SK-N-SH treated with all-trans-retinoic acid at 6 μM for 48 hours (cell line): ENCODE measurements around the gene NCOA5.

Experiments
- ATAC-seq: fragments of 200-7000 bp; cut with Tn5 transposase; 3 replicates; pipeline ENCODE4 v1.9.1; 2020; ENCODE audit warnings: mild to moderate bottlenecking, moderate library complexity
- ARNTL ChIP-seq: fragments of 450-650 bp; formaldehyde crosslinking; IDR thresholded peaks from 2 replicates; pipeline ENCODE4 v1.5.0; 2020; ENCODE audit warnings: low read depth, mild to moderate bottlenecking, moderate library complexity, borderline replicate concordance
- CREB5 ChIP-seq: fragments of 250-450 bp; sonication (Bioruptor Pico); IDR thresholded peaks from 2 replicates; pipeline ENCODE4 v1.5.1; 2020; ENCODE audit warnings: low read depth, mild to moderate bottlenecking, moderate library complexity
- CSDC2 ChIP-seq: fragments of 250-450 bp; sonication (Bioruptor Pico); IDR thresholded peaks from 2 replicates; pipeline ENCODE4 v1.5.0; 2020; ENCODE audit warnings: mild to moderate bottlenecking, moderate library complexity
- ESRRG ChIP-seq: fragments of 250-450 bp; sonication (Bioruptor Pico); IDR thresholded peaks from 2 replicates; pipeline ENCODE4 v1.6.1; 2021; ENCODE audit warnings: mild to moderate bottlenecking
- GLIS3 ChIP-seq: fragments of 250-450 bp; sonication (Bioruptor Pico); IDR thresholded peaks from 2 replicates; pipeline ENCODE4 v1.5.0; 2020; ENCODE audit warnings: mild to moderate bottlenecking, moderate library complexity
- ISL1 ChIP-seq: fragments of 250-450 bp; sonication (Bioruptor Pico); IDR thresholded peaks from 2 replicates; pipeline ENCODE4 v2.1.2; 2022; ENCODE audit warnings: mild to moderate bottlenecking, moderate library complexity
- OSR1 ChIP-seq: fragments of 250-450 bp; sonication (Bioruptor Pico); IDR thresholded peaks from 2 replicates; pipeline ENCODE4 v1.8.0; 2022; ENCODE audit warnings: moderate library complexity, mild to moderate bottlenecking, inconsistent platforms
- PPARA ChIP-seq: fragments of 250-450 bp; sonication (Bioruptor Pico); IDR thresholded peaks from 2 replicates; pipeline ENCODE4 v1.5.0; 2020; ENCODE audit warnings: mild to moderate bottlenecking, borderline replicate concordance
- RARB ChIP-seq: fragments of 250-450 bp; sonication (Bioruptor Pico); IDR thresholded peaks from 2 replicates; pipeline ENCODE4 v1.8.0; 2021; ENCODE audit warnings: mild to moderate bottlenecking, moderate library complexity
- SNAI2 ChIP-seq: fragments of 250-450 bp; sonication (Bioruptor Pico); IDR thresholded peaks from 2 replicates; pipeline ENCODE4 v1.5.0; 2020; ENCODE audit warnings: mild to moderate bottlenecking, moderate library complexity
- TCF4 ChIP-seq: fragments of 250-450 bp; sonication (Bioruptor Pico); IDR thresholded peaks from 2 replicates; pipeline ENCODE4 v1.8.0; 2021; ENCODE audit warnings: mild to moderate bottlenecking, moderate library complexity, borderline replicate concordance
- TOX ChIP-seq: fragments of 250-450 bp; sonication (Bioruptor Pico); IDR thresholded peaks from 2 replicates; pipeline ENCODE4 v1.8.0; 2021; ENCODE audit warnings: mild to moderate bottlenecking, moderate library complexity, borderline replicate concordance
- ZC3H10 ChIP-seq: fragments of 250-450 bp; sonication (Bioruptor Pico); IDR thresholded peaks from 2 replicates; pipeline ENCODE4 v1.5.1; 2021; ENCODE audit warnings: mild to moderate bottlenecking, moderate library complexity
- ZFP3 ChIP-seq: fragments of 250-450 bp; sonication (Bioruptor Pico); IDR thresholded peaks from 2 replicates; pipeline ENCODE4 v1.5.0; 2020; ENCODE audit warnings: mild to moderate bottlenecking, moderate library complexity
- ZFP30 ChIP-seq: fragments of 450-650 bp; formaldehyde crosslinking; IDR thresholded peaks from 2 replicates; pipeline ENCODE4 v1.5.0; 2022; ENCODE audit warnings: mild to moderate bottlenecking, moderate library complexity
- ZNF70 ChIP-seq: fragments of 450-650 bp; formaldehyde crosslinking; IDR thresholded peaks from 2 replicates; pipeline ENCODE4 v1.5.0; 2020; ENCODE audit warnings: mild to moderate bottlenecking, moderate library complexity
- TF ChIP-seq, protein P1 (sequence below): fragments of 250-450 bp; sonication (Bioruptor Pico); IDR thresholded peaks from 2 replicates; pipeline ENCODE4 v1.8.0; 2020; ENCODE audit warnings: mild to moderate bottlenecking, moderate library complexity, borderline replicate concordance
- TF ChIP-seq, protein P2 (sequence below): fragments of 250-450 bp; sonication (Bioruptor Pico); IDR thresholded peaks from 2 replicates; pipeline ENCODE4 v1.5.1; 2021; ENCODE audit warnings: mild to moderate bottlenecking, moderate library complexity
- TF ChIP-seq, protein P3 (sequence below): fragments of 250-450 bp; sonication (Bioruptor Pico); IDR thresholded peaks from 2 replicates; pipeline ENCODE4 v1.5.0; 2020; ENCODE audit warnings: mild to moderate bottlenecking, moderate library complexity

Gene NCOA5

DNA sequence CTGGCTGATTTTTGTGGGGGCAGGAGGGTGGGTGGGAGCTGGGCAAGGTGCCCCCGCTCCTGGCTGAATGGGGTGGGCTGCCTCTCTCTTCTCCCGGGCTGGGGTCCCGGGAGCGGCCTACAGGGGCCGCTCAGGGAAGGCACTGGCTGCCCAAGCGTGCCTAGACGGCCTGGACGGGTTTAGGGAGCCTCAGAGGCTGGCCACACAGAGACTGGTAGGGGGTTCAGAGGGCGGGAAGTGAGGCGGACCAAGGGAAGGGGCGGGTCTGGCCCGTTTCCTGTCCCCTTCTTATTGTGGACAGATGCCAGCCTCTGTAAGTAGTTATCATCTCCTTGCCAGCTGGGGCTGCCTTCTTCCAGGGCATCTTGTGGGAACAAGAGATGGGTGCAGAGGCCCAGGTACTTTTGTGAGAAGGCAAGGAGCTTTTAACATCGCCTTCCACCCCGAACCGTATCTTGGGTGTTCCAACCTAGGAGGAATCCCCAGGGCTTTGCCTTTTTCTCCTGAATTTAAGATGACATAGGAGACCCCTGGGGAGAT lies 28.8 kb upstream of the NCOA5 start:
- ATAC-seq, result no peak
- TF ChIP-seq, protein P1, sequence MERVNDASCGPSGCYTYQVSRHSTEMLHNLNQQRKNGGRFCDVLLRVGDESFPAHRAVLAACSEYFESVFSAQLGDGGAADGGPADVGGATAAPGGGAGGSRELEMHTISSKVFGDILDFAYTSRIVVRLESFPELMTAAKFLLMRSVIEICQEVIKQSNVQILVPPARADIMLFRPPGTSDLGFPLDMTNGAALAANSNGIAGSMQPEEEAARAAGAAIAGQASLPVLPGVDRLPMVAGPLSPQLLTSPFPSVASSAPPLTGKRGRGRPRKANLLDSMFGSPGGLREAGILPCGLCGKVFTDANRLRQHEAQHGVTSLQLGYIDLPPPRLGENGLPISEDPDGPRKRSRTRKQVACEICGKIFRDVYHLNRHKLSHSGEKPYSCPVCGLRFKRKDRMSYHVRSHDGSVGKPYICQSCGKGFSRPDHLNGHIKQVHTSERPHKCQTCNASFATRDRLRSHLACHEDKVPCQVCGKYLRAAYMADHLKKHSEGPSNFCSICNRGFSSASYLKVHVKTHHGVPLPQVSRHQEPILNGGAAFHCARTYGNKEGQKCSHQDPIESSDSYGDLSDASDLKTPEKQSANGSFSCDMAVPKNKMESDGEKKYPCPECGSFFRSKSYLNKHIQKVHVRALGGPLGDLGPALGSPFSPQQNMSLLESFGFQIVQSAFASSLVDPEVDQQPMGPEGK (CRISPR knock-in tag), result no peak
- TF ChIP-seq TCF4, result no peak
- TF ChIP-seq TOX (CRISPR knock-in tag), result no peak
- TF ChIP-seq, protein P2, sequence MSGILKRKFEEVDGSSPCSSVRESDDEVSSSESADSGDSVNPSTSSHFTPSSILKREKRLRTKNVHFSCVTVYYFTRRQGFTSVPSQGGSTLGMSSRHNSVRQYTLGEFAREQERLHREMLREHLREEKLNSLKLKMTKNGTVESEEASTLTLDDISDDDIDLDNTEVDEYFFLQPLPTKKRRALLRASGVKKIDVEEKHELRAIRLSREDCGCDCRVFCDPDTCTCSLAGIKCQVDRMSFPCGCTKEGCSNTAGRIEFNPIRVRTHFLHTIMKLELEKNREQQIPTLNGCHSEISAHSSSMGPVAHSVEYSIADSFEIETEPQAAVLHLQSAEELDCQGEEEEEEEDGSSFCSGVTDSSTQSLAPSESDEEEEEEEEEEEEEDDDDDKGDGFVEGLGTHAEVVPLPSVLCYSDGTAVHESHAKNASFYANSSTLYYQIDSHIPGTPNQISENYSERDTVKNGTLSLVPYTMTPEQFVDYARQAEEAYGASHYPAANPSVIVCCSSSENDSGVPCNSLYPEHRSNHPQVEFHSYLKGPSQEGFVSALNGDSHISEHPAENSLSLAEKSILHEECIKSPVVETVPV (CRISPR knock-in tag), result no peak
- no peak for TF ChIP-seq CSDC2 (CRISPR knock-in tag)
- no peak for TF ChIP-seq ESRRG (CRISPR knock-in tag)
- no peak for TF ChIP-seq GLIS3
- TF ChIP-seq OSR1 (CRISPR knock-in tag), result no peak
- no peak for TF ChIP-seq CREB5 (CRISPR knock-in tag)
- TF ChIP-seq RARB (CRISPR knock-in tag), result no peak
- TF ChIP-seq, protein P3, sequence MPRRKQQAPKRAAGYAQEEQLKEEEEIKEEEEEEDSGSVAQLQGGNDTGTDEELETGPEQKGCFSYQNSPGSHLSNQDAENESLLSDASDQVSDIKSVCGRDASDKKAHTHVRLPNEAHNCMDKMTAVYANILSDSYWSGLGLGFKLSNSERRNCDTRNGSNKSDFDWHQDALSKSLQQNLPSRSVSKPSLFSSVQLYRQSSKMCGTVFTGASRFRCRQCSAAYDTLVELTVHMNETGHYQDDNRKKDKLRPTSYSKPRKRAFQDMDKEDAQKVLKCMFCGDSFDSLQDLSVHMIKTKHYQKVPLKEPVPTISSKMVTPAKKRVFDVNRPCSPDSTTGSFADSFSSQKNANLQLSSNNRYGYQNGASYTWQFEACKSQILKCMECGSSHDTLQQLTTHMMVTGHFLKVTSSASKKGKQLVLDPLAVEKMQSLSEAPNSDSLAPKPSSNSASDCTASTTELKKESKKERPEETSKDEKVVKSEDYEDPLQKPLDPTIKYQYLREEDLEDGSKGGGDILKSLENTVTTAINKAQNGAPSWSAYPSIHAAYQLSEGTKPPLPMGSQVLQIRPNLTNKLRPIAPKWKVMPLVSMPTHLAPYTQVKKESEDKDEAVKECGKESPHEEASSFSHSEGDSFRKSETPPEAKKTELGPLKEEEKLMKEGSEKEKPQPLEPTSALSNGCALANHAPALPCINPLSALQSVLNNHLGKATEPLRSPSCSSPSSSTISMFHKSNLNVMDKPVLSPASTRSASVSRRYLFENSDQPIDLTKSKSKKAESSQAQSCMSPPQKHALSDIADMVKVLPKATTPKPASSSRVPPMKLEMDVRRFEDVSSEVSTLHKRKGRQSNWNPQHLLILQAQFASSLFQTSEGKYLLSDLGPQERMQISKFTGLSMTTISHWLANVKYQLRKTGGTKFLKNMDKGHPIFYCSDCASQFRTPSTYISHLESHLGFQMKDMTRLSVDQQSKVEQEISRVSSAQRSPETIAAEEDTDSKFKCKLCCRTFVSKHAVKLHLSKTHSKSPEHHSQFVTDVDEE (CRISPR knock-in tag), result no peak
- no peak for TF ChIP-seq ISL1
- TF ChIP-seq, all 23 proteins: peak for 0

- no peak for TF ChIP-seq ZNF70 (CRISPR knock-in tag)
- no peak for TF ChIP-seq ZFP30 (CRISPR knock-in tag)
- TF ChIP-seq RARB (CRISPR knock-in tag), result no peak
- TF ChIP-seq ZFP3 (CRISPR knock-in tag), result no peak
- TF ChIP-seq ZC3H10 (CRISPR knock-in tag), result no peak
- no peak for TF ChIP-seq ISL1
- TF ChIP-seq ARNTL, result no peak
- no peak for TF ChIP-seq SNAI2 (CRISPR knock-in tag)
- TF ChIP-seq, protein P3 (CRISPR knock-in tag), result no peak
- no peak for TF ChIP-seq CSDC2 (CRISPR knock-in tag)
- TF ChIP-seq, protein P1 (CRISPR knock-in tag), result no peak
- TF ChIP-seq, protein P2 (CRISPR knock-in tag), result no peak
- no peak for TF ChIP-seq CREB5 (CRISPR knock-in tag)
- TF ChIP-seq ESRRG (CRISPR knock-in tag), result no peak
- no peak for TF ChIP-seq PPARA (CRISPR knock-in tag)
- TF ChIP-seq, all 23 proteins: peak for 0
- ATAC-seq, result no peak
These were observed 28.1 kb upstream of the NCOA5 start, which contains the start of gene CD40 for GRCh38 chr20:46117704-46118467. Gene CD40, plus strand, starts transcription at chr20:46118314. Its CDS starts 30 bp downstream, at chr20:46118344.
